MG63 (cell line): Measurements from ENCODE around the gene SYK. TPM values are rescaled to one million over a fixed set of nuclear protein-coding genes. Genes with fewer than 3 reads are reported as not detected.

Source experiments
- DNase-seq: peaks from one replicate; pipeline ENCODE4 v3.0.0-alpha.2; 2020
- H3K27me3 ChIP-seq: fragments of 250-450 bp; sonication (Bioruptor Pico); 2 replicates; pipeline ENCODE4 v1.5.1; 2020; ENCODE audit warnings: mild to moderate bottlenecking, moderate library complexity
- H3K36me3 ChIP-seq: fragments of 250-450 bp; sonication (Bioruptor Pico); 2 replicates; pipeline ENCODE4 v1.5.1; 2020; ENCODE audit warnings: mild to moderate bottlenecking, moderate library complexity
- H3K4me3 ChIP-seq: fragments of 250-450 bp; sonication (Bioruptor Pico); 2 replicates; pipeline ENCODE4 v1.5.1; 2020; ENCODE audit warnings: mild to moderate bottlenecking, moderate library complexity
- H3K9me3 ChIP-seq: fragments of 250-450 bp; sonication (Bioruptor Pico); 2 replicates; pipeline ENCODE4 v1.5.1; 2020; ENCODE audit warnings: mild to moderate bottlenecking, moderate library complexity
- total RNA-seq: library from RNA; depleted of rRNA; stranded (reverse); fragments of >200 nt; shearing (Covaris generic); gene quantifications from 2 replicates; pipeline ENCODE4 v1.2.3, GENCODE V29; 2014; ENCODE audit warnings: low replicate concordance

SYK gene
- total RNA-seq, 1 experiment from 2014 or later, result 7.9 TPM

DNA sequence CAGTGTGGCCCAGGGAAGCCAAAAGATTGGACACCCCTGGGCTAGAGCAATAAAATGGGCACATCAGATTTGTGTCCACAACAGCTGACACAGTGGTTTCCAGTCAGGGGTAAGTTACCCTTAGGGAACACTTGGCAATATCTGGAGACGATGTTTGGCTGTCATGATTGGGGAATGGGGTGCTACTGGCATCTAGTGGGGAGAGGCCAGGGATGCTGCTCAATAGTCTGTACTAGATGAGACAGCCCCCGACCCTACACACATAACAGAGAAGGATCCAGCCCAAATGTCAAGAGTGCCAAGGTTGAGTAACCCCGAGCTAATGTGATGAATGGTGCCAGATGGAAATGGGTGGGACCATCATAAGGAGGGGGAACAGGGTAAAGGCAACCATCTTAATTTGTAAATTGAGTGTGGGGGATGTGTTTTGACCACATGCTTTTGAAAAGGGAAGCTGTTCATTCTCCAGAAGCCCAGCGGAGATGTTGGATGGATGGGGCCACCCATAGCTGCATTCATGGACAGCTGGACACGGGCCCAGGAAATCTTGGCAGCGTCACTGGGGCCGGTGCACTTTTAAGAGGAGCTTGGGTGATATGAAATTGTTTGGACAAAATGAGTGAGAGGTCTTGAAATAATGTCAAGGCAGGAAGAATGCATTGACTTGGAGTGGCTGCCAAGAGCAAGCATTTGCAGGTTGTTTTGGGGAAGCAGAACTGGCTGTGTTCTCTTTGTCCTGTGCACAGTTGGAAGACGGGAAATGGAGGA lies 33.4 kb downstream of the SYK start:
- DNase-seq, result peak; percentile 32
- H3K9me3 ChIP-seq, result no peaks in the 10 kb centered on the region
- H3K4me3 ChIP-seq, result no peak overlapping the region
- no peaks in the 10 kb centered on the region for H3K36me3 ChIP-seq
- H3K27me3 ChIP-seq, result no peaks in the 10 kb centered on the region

DNA sequence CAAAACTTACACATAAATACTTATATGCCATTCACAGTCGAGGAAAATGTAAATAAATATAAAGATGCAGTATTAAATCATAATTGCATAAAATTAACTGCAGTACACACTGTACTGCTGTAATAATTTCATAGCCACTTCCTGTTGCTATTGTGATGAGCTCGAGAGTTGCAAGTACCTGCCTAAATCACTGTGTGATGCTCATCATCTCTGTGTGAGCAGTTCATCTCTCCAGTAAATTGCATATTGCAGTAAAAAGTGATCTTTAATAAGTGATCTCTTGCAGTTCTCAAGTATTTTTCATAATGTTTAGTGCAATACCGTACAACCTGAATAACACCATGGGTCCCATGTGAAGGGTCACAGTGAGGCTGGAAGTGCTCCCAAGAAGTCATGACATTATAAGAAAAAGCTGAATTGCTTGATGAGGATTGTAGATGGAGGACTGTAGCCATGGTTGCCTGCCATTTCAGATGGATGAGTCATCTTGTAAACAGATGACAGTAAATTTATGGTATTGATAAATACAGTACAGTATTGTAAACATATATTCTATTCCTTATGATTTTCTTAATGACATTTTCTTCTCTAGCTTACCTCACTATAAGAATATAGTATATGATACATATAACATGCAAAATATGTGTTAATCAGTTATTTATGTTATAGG lies 34.9 kb downstream of the SYK start:
- Histone ChIP-seq H3K9me3 (no peaks in the 10 kb centered on the region), H3K27me3 (no peaks in the 10 kb centered on the region), H3K36me3 (no peaks in the 10 kb centered on the region), H3K4me3 (no peak overlapping the region)
- no peak for DNase-seq

DNA sequence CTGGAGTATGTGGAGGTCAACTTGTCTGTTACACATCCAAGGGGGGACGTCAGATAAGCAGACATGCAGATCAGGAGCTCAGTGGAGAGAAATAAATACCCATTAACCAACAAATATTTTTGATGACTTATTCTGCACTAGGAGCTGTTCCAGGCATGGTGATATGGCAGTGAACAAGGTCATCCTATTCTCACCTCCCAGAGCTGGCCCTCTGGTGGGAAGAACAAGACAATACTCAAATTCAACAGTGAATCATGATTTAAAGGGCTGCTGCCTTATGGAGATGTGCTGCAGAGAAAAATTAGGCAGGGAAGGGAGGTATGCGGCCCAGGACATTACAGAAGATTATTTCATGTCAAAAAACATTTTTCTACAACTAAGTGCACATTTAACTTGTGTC lies 36.5 kb downstream of the SYK start:
- DNase-seq, result no peak
- H3K27me3 ChIP-seq, result no peaks in the 10 kb centered on the region

DNA sequence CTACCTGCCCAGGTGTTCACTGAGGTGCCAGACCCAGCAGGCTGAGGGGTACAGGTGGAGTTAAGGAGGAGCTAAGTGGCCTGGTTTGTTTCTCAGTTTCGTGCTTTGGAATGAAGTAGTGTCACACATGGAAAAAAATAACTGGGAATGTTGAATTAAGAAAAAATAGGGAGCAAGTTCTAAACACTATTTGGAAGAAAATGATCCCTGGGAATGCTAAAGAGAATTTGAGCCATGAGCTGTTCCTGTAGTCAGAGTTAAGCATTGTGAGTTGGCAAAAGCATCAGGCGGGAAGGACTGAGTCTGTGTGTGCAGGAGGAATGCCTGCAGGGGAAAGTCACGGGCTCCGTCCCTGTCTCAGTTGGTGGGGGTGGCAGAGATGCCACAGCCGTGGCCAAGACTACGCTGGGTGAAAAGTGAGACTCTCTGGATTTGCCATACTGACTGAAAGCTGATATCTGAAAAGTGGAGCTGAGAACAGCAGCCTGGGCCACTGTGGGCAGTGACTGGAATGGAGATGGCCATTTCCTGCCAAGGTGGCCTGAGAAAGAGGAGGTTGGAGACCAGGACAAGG lies 37.0 kb downstream of the SYK start:
- no peaks in the 10 kb centered on the region for H3K27me3 ChIP-seq
- no peaks in the 10 kb centered on the region for H3K36me3 ChIP-seq
- no peaks in the 10 kb centered on the region for H3K9me3 ChIP-seq
- no peak overlapping the region for H3K4me3 ChIP-seq
- DNase-seq, result no peak

More for the DNA sequence above, 36.5 kb downstream of the SYK start:
- Histone ChIP-seq H3K9me3 (no peaks in the 10 kb centered on the region), H3K4me3 (no peak overlapping the region), H3K36me3 (no peaks in the 10 kb centered on the region)

DNA sequence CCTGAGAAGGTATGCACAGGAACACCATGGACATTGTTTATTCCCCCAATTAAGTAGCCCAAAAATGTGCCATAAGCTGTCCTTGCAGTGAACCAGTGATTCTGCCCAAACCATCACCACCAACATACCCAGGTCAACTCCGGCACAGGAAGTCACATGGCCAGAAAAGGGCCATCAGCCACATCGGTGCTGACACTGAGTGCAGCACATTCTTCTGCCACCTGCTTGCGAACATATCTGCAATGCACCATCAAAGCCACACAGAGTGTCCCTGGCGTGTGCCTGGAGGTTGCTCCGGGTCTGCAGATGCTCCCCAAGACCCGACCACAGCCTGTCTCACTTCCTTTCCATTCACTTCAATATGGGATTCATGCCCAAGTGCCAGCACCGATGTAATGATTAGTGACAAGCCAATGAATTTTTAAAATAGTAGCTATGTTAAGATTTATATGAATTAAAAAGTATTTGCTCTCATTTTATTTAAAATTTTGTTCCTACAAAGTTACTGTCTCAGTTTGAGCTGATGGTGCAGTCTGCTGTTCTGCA lies 37.6 kb downstream of the SYK start:
- DNase-seq, result no peak
- Histone ChIP-seq H3K27me3 (no peaks in the 10 kb centered on the region), H3K36me3 (no peaks in the 10 kb centered on the region), H3K9me3 (no peaks in the 10 kb centered on the region), H3K4me3 (no peak overlapping the region)

DNA sequence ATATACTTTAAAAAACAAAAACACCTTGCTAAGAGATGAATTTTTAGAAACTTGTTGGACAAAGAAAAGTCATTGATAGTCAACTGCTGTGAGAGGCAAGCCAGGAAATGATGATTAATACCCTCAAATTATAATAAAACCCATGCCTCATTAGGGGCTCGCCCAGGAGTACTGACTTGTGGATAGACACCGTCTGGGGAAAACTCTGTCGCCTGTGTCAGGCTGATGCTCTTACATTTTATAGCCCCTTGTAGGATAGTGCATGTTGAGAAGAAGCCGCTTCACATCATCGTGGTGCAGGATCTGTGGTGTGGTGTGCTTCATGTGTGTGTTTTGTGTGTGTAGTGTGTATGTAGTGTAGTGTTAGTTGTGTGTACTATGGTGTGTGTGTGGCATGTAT lies 39.1 kb downstream of the SYK start:
- DNase-seq, result no peak

DNA sequence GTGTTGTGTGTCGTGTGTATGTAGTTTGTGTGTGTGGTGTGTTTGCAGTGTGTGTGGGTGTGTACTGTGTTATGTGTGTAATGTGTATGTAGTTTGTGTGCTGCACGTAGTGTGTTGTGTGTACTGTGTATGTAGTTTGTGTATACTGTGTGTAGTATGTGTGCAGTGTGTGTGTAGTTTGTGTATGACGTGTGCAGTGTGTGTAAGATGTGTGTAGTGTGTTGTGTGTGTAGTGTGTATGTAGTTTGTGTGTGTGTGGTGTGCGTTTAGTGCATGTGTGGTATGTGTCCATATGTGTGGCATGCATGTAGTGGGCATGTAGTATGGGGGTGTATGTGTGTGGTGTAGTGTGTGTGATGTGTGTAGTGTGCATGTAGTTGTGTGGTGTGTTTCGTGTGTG lies 39.6 kb downstream of the SYK start:
- Histone ChIP-seq H3K4me3 (no peak overlapping the region), H3K36me3 (no peaks in the 10 kb centered on the region), H3K27me3 (no peaks in the 10 kb centered on the region), H3K9me3 (no peaks in the 10 kb centered on the region)
- no peak for DNase-seq

More for the DNA sequence above, 39.1 kb downstream of the SYK start:
- Histone ChIP-seq H3K27me3 (no peaks in the 10 kb centered on the region), H3K4me3 (no peak overlapping the region), H3K36me3 (no peaks in the 10 kb centered on the region), H3K9me3 (no peaks in the 10 kb centered on the region)

DNA sequence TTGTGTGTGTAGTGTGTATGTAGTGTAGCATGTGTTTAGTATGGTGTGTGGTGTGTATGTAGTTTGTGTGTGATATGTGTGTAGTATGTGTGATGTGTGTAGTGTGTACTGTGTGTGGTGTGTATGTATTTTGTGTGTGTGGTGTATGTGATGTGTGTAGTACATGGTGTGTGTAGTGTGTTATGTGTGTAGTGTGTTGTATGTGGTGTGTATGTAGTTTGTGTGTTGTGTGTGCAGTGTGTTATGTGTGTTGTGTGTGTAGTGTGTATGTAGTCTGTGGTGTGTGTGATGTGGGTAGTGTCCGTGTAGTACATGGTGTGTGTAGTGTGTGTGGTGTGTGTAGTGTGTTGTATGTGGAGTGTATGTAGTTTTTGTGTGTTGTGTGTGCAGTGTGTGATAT lies 40.0 kb downstream of the SYK start:
- no peak overlapping the region for H3K4me3 ChIP-seq
- H3K36me3 ChIP-seq, result no peaks in the 10 kb centered on the region
- H3K9me3 ChIP-seq, result no peaks in the 10 kb centered on the region
- H3K27me3 ChIP-seq, result no peaks in the 10 kb centered on the region
- no peak for DNase-seq

DNA sequence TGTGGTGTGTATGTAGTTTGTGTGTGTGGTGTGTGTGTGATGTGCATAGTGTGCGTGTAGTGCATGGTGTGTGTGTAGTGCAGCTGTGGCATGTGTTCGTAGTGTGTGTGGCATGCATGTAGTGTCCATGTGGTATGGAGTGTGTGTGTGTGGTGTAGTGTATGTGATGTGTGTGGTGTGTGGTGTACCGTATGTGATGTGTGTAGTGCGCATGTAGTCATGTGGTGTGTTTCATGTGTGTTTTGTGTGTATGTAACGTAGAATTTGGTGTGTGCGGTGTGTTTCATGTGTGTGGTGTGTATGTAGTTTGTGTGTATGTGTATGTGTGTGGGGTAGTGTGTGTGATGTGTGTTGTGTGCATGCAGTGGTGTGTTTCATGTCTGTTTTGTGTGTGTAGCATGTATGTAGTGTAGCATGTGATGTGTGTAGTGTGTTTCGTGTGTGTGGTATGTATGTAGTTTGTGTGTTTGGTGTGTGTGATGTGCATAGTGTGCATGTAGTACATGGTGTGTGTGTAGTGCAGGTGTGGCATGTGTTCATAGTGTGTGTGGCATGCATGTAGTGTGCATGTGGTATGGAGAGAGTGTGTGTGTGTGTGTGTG lies 40.7 kb downstream of the SYK start:
- H3K9me3 ChIP-seq, result no peaks in the 10 kb centered on the region
- no peaks in the 10 kb centered on the region for H3K36me3 ChIP-seq
- H3K4me3 ChIP-seq, result no peak overlapping the region
- H3K27me3 ChIP-seq, result no peaks in the 10 kb centered on the region
- DNase-seq, result no peak

DNA sequence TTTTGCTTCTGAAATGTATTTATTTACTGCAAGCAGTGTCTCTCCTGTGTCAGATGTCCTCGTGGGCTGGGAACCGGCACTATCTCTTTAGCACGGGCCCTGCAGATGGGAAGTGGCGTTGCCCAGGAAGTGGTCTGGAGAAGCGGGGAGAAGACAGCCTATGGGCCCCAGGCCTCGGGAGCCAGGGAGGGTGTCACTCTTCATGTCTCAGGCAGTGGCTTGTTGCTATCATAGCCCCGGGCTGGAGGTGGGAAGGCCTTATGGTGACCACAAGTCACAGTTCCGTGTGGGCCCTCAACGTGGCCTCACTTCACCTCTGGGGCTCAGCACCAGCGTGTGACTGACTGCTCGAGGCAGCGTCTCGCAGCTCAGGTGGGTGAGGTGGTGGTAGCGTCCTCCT lies 41.4 kb downstream of the SYK start:
- H3K9me3 ChIP-seq, result no peaks in the 10 kb centered on the region
- no peaks in the 10 kb centered on the region for H3K27me3 ChIP-seq
- no peak overlapping the region for H3K4me3 ChIP-seq
- no peaks in the 10 kb centered on the region for H3K36me3 ChIP-seq
- no peak for DNase-seq

DNA sequence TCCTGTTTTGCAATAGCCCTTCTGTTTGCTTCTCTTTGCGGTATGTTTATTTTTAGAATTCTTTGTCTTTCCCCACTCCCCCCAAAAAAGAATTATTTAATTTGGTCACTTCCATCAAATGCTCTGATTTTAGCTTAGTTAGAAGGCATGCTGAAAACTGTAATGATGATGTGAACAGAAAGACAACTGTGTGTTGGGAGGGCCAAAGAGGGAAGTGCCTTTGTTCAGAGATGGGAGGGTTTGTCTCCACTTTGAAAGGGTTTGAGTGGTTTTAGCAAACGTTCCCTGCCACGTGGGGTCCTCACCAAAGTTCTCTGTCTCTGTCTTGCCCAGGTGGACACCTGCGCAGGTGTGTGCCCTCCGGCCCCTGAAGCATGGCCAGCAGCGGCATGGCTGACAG lies 41.9 kb downstream of the SYK start:
- Histone ChIP-seq H3K27me3 (no peaks in the 10 kb centered on the region), H3K4me3 (no peak overlapping the region), H3K9me3 (no peaks in the 10 kb centered on the region), H3K36me3 (no peaks in the 10 kb centered on the region)
- DNase-seq, result no peak

DNA sequence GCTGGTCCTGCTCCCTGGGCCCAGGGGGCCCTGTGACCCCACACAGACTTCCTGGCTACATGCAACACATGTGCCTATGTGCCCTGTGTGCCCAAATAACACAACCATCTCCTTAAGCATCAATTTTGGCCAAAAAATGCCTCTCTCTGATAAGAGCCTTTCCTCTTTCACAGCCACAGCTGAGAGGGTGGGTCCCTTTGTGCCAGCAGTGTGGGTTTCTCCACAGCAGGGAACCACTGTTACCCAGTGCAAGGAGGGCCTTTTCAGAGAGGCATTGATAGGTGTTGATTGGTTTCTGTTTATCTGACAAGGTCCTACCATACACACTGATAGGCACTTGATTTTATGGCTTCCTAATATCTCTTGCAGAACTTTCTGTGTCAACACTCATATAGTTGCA lies 42.7 kb downstream of the SYK start:
- Histone ChIP-seq H3K4me3 (no peak overlapping the region), H3K36me3 (no peaks in the 10 kb centered on the region), H3K27me3 (no peaks in the 10 kb centered on the region), H3K9me3 (no peaks in the 10 kb centered on the region)
- DNase-seq, result no peak

DNA sequence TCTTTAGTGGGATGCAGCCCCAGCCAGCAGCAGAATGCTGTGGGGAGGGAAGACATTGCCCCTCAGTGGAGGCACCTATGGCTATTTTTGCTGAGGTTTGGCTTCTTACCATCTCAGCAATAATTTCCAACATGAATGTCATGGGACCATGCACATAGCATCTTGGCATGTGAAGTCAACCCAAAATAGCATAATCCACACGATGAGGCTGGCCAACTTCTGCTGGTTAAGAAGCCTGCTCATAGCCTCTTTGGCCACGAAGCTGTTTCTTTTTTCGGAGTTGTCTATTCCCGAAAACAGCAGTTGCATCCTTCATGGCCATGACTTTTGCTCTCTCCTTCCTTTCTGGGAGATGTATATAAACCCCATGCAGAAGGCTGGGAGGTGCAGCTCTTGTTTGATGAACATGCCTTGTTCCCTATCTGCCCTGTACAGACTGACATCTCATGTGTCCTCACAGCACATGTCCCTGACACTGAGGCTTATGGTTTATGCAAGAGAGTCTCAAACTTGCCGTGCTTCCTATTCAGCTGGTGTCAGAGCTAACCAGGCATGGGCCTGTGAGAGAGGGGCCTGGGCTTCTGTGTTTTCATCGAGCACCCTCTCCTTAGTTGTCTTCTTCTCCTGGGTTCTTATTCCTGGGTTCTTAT lies 45.3 kb downstream of the SYK start:
- Histone ChIP-seq H3K27me3 (no peaks in the 10 kb centered on the region), H3K9me3 (no peaks in the 10 kb centered on the region), H3K4me3 (no peak overlapping the region), H3K36me3 (no peaks in the 10 kb centered on the region)
- no peak for DNase-seq

DNA sequence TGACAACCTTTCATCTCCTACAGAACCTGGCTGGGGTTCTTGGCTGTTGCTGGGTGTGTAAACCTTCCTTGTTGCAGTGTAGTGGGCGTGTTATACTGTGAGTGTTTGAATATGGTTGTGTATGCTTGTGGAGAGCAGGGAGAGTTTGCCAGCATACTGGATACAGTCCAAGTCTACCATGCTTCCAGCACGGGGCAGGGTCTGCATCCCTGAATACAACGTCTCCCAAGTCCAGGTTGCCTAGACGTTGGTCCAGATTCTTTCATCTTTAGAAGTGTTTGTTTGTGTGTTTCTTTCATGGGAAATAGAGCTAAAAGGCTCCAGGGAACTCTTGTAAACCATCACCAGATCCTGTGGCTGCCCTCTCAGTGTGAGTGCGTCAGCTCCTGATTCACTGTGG lies 46.4 kb downstream of the SYK start:
- DNase-seq, result no peak
- H3K4me3 ChIP-seq, result no peak overlapping the region

DNA sequence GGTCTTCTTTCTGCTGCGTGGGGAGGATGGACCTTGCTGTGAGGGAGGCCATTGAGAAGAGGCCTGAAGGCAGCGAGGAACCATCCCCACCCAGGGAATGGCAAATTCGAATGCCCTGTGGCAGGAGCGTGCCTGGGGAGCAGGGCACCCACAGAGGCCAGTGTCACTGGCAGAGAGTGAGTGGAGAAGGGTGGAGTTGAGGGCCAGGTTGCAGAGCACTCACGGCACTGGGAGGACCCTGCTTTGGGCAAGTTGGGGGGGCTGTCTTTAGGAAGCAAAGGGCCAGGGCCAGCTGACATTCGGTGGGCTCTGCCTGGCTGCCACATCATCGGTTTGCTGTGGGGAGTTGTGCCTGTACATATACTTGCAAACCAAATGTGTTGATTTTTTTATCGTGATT lies 47.2 kb downstream of the SYK start:
- H3K4me3 ChIP-seq, result no peak overlapping the region

More for the DNA sequence above, 46.4 kb downstream of the SYK start:
- H3K9me3 ChIP-seq, result no peaks in the 10 kb centered on the region
- H3K36me3 ChIP-seq, result no peaks in the 10 kb centered on the region
- no peaks in the 10 kb centered on the region for H3K27me3 ChIP-seq

DNA sequence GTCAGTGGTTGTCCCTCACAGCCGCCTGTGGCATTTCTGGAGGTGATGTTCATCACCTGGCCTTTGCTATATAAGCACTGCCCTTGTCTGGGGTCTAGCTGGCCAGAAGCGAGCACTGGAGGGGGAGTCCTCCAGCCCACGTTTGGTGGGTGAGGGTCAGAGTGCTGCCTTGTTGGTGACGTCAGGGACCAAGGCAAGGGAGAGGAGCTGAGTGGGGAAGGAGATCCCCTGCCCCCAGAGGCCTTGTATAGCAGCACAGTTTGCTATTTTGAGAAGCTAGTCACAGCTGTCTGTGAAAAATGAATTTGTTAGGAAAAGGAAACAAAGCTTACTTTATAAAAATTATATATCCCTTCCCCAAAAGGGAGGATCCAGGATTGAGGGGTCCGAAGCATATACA lies 49.8 kb downstream of the SYK start:
- DNase-seq, result no peak
- no peaks in the 10 kb centered on the region for H3K36me3 ChIP-seq
- no peaks in the 10 kb centered on the region for H3K27me3 ChIP-seq
- H3K4me3 ChIP-seq, result no peak overlapping the region
- no peaks in the 10 kb centered on the region for H3K9me3 ChIP-seq

More for the DNA sequence above, 47.2 kb downstream of the SYK start:
- no peaks in the 10 kb centered on the region for H3K27me3 ChIP-seq
- no peak for DNase-seq
- no peaks in the 10 kb centered on the region for H3K36me3 ChIP-seq
- no peaks in the 10 kb centered on the region for H3K9me3 ChIP-seq

DNA sequence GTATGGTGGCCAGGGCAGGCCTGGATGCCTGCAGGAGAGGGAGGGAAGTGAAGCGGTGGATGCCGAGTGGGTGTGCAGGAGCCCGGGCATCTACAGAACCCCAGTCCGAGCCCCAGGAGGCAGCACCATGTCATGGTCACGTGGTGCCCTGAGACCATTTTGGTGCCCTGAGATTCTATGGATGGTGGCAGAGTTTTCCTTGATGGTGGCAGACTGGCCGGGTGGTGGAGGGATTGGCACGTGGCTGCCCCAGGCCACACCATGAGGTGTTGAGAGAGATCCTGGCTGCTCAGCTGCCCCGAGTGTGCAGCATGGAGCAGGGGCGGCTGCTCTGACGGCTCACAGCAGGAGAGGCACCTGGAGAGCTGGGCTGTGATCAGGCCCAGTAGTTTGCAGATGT lies 52.3 kb downstream of the SYK start:
- no peaks in the 10 kb centered on the region for H3K36me3 ChIP-seq
- H3K27me3 ChIP-seq, result no peaks in the 10 kb centered on the region
- DNase-seq, result no peak
- H3K4me3 ChIP-seq, result no peak overlapping the region
- H3K9me3 ChIP-seq, result no peaks in the 10 kb centered on the region
